Breast epithelium (tissue), 3 donors: Measurements from ENCODE around the gene INCENP.

ENCODE experiments used
- CTCF ChIP-seq, 3 donors: fragments of 450-650 bp; IDR thresholded peaks; one replicate each; pipeline ENCODE4 v1.5.1; 2016 to 2017; ENCODE audit warnings: antibody characterized with exemption in 3 of 3, mild to moderate bottlenecking in 3 of 3, moderate library complexity in 3 of 3
- POLR2A ChIP-seq: fragments of 450-650 bp; IDR thresholded peaks from one replicate; pipeline ENCODE4 v1.6.1; 2016; ENCODE audit warnings: antibody characterized with exemption, mild to moderate bottlenecking, moderate library complexity
- POLR2AphosphoS5 ChIP-seq, 3 donors: sonication (generic); formaldehyde crosslinking; IDR thresholded peaks; one replicate each; pipeline ENCODE4 v1.6.1; 2017; ENCODE audit warnings: antibody characterized with exemption in 3 of 3

DNA sequence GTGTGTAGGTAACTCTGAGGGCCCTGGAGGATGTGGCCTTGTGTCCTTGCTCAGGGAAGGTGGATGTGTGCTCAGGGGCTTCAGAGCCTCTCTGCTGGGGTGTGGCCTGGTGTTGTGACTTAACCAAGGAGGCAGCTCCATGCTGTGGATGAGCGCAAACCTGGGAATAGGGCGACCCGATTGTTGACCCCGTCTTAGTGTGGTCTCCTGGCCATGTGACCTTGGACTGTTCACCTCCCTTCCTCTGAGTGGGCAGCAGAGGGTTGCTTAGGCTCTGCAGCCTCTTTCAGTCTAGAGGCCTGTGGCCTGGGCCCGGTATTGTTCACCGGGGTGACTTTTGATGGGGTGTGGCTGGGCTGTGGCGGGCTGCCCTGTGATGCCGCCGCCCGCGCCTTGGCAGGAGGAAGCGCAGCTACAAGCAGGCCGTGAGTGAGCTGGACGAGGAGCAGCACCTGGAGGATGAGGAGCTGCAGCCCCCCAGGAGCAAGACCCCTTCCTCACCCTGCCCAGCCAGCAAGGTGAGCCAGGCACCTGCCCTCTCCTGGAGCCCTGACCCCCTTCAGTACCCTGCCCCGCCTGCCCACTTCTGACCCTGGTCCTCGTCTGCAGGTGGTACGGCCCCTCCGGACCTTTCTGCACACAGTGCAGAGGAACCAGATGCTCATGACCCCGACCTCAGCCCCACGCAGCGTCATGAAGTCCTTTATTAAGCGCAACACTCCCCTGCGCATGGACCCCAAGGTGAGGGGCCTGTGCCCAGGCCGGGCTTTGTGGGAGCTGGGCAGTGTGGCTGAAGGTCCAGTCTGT is 16.7 kb downstream of the INCENP start:
- TF ChIP-seq CTCF (IDR thresholded peaks at IDR 0.05): no peak
- TF ChIP-seq POLR2AphosphoS5 (IDR thresholded peaks at IDR 0.05): no peak
- no peak for TF ChIP-seq POLR2A
